Lower lobe of right lung (tissue), 2 donors: ENCODE results near the gene ARL4D. TPM values are rescaled to one million over a fixed set of nuclear protein-coding genes. Genes with fewer than 3 reads are reported as not detected.

Experiments
- ATAC-seq, 2 donors: fragments of 200-7000 bp; cut with Tn5 transposase; one replicate each; pipeline ENCODE4 v1.9.1; 2020 to 2022; ENCODE audit warnings: mild to moderate bottlenecking in 2 of 2, moderate library complexity in 2 of 2
- DNase-seq: peaks from one replicate; pipeline ENCODE4 v3.0.0-alpha.2; 2020
- H3K27ac ChIP-seq: fragments of 200-600 bp; one replicate; pipeline ENCODE4 v1.8.0; 2022
- H3K27me3 ChIP-seq: fragments of 200-600 bp; one replicate; pipeline ENCODE4 v1.8.0; 2022; ENCODE audit warnings: low read depth
- H3K36me3 ChIP-seq: fragments of 200-600 bp; one replicate; pipeline ENCODE4 v1.8.0; 2022; ENCODE audit warnings: mild to moderate bottlenecking
- H3K4me1 ChIP-seq: fragments of 200-600 bp; one replicate; pipeline ENCODE4 v1.8.0; 2022
- H3K4me3 ChIP-seq: fragments of 200-600 bp; one replicate; pipeline ENCODE4 v1.8.0; 2022; ENCODE audit warnings: mild to moderate bottlenecking
- H3K9me3 ChIP-seq: fragments of 200-600 bp; one replicate; pipeline ENCODE4 v1.8.0; 2022
- intact Hi-C: fragments of 100-400 bp; cut with DNase I; formaldehyde crosslinking; loops from one replicate; pipeline ENCODE4 v1.11.0; 2022
- total RNA-seq: library from RNA; stranded (reverse); fragmentation: NEBNext Ultra II Directional; extraction: Animal tissue kit (Norgen Biotek cat#: 25700); gene quantifications from one replicate; pipeline ENCODE4 v1.2.1, GENCODE V29; 2021
- TF ChIP-seq, protein P1 (sequence below): fragments of 200-600 bp; IDR thresholded peaks from one replicate; pipeline ENCODE4 v1.8.0; 2022; ENCODE audit warnings: antibody characterized with exemption, mild to moderate bottlenecking
- donor health status: DM: no; HTN: yes; CAD: no; lungs with severe emphysema.

Gene ARL4D
- total RNA-seq, 1 donor from 2014 or later = 12.9 TPM

GRCh38 chr17:43353393-43353792, 45.4 kb upstream of the ARL4D start:
- Histone ChIP-seq H3K27me3 (no peaks in the 10 kb centered on the region), H3K9me3 (peaks cover 16% of the 10 kb centered on the region), H3K4me1 (no peaks in the 10 kb centered on the region), H3K27ac (no peak overlapping the region), H3K36me3 (no peaks in the 10 kb centered on the region), H3K4me3 (no peak overlapping the region)
- ATAC-seq (no peak), DNase-seq (no peak)
- TF ChIP-seq, protein P1, sequence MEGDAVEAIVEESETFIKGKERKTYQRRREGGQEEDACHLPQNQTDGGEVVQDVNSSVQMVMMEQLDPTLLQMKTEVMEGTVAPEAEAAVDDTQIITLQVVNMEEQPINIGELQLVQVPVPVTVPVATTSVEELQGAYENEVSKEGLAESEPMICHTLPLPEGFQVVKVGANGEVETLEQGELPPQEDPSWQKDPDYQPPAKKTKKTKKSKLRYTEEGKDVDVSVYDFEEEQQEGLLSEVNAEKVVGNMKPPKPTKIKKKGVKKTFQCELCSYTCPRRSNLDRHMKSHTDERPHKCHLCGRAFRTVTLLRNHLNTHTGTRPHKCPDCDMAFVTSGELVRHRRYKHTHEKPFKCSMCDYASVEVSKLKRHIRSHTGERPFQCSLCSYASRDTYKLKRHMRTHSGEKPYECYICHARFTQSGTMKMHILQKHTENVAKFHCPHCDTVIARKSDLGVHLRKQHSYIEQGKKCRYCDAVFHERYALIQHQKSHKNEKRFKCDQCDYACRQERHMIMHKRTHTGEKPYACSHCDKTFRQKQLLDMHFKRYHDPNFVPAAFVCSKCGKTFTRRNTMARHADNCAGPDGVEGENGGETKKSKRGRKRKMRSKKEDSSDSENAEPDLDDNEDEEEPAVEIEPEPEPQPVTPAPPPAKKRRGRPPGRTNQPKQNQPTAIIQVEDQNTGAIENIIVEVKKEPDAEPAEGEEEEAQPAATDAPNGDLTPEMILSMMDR = no peak
- intact Hi-C loops = no loop called here

- TF ChIP-seq, protein P1 = no peak
- DNase-seq = no peak
- no peaks in the 10 kb centered on the region for H3K36me3 ChIP-seq
- H3K27ac ChIP-seq = no peak overlapping the region
- H3K27me3 ChIP-seq = no peaks in the 10 kb centered on the region
- no peak for ATAC-seq
- intact Hi-C loops = no loop called here
- H3K9me3 ChIP-seq = peaks cover 7% of the 10 kb centered on the region
- H3K4me3 ChIP-seq = no peak overlapping the region
- peaks cover 2% of the 10 kb centered on the region for H3K4me1 ChIP-seq
These were observed 44.4 kb upstream of the ARL4D start for GRCh38 chr17:43354371-43354770.

GRCh38 chr17:43356450-43356849, 42.3 kb upstream of the ARL4D start:
- DNase-seq (no peak), ATAC-seq (no peak)
- intact Hi-C loops = no loop called here
- H3K4me1 ChIP-seq = peaks cover 11% of the 10 kb centered on the region
- H3K9me3 ChIP-seq = no peaks in the 10 kb centered on the region
- no peaks in the 10 kb centered on the region for H3K36me3 ChIP-seq
- TF ChIP-seq, protein P1 = no peak
- H3K4me3 ChIP-seq = no peak overlapping the region
- H3K27me3 ChIP-seq = no peaks in the 10 kb centered on the region
- no peak overlapping the region for H3K27ac ChIP-seq

DNA sequence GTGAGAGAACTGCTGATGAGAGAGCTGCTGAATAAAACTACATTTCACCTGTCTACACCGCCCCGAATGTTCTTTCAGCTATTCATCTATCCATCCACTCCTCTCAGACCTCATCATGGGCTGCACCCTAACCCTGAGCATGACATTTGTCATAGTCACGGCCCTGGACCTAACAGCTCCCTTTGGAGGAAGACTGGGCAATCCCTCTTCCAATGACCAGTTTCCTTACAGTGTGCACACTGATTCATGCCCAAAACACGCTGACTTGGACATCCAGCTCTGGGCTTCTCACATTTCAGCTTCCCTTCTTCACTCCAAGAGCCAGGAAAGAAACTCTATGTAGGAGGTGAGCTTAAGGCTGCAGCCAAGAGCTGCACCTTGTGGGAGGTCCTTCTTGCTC, 41.8 kb upstream of the ARL4D start:
- no peaks in the 10 kb centered on the region for H3K9me3 ChIP-seq
- TF ChIP-seq, protein P1 = no peak
- H3K27ac ChIP-seq = no peak overlapping the region
- ATAC-seq = no peak
- peaks cover 12% of the 10 kb centered on the region for H3K4me1 ChIP-seq
- DNase-seq = no peak
- H3K4me3 ChIP-seq = no peak overlapping the region
- no peaks in the 10 kb centered on the region for H3K27me3 ChIP-seq
- no peaks in the 10 kb centered on the region for H3K36me3 ChIP-seq
- intact Hi-C loops = no loop called here

DNA sequence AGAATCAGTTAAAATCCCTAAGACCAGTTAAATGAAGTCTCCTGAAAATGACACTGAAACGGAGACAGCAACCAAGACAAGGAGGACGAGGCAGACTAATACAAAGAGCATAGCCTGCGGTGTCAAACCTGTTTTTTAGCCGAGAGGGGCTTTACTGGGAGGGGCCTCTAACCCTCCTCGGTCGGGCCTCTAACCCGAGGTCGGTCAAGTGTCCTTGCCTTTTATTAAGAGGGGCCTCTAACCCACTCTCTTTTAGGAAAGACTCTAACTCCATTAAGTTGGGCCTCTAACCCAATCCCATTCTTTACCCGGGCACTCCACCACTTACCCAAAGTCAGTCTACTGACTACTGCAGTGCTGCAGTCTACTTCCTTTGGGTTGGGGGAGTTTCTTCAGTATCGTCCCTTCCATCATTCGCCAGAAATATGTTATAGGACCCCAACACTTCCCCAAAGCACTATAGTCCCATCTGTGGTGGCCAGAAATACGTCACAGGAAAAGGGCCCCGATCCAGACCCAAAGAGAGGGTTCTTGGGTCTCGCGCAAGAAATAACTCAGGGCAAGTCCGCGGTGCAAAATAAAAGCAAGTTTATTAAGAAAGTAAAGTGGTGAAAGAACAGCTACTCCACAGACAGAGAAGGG, 39.2 kb upstream of the ARL4D start:
- TF ChIP-seq, protein P1 = no peak
- intact Hi-C loops = no loop called here

More for the DNA sequence above, 39.2 kb upstream of the ARL4D start:
- Histone ChIP-seq H3K4me1 (peaks cover 18% of the 10 kb centered on the region), H3K27ac (peak overlapping the region; percentile 97), H3K36me3 (no peaks in the 10 kb centered on the region), H3K4me3 (peak overlapping the region; percentile 61), H3K9me3 (no peaks in the 10 kb centered on the region), H3K27me3 (no peaks in the 10 kb centered on the region)
- DNase-seq (no peak), ATAC-seq (no peak)
